ENCODE measurements around the gene DLX3.
"Not testable (repeated sequence)": the region's sequence is repeated elsewhere in the genome, so short reads cannot be mapped to it uniquely, and the experiment has no call there.

DLX3 gene

DNA sequence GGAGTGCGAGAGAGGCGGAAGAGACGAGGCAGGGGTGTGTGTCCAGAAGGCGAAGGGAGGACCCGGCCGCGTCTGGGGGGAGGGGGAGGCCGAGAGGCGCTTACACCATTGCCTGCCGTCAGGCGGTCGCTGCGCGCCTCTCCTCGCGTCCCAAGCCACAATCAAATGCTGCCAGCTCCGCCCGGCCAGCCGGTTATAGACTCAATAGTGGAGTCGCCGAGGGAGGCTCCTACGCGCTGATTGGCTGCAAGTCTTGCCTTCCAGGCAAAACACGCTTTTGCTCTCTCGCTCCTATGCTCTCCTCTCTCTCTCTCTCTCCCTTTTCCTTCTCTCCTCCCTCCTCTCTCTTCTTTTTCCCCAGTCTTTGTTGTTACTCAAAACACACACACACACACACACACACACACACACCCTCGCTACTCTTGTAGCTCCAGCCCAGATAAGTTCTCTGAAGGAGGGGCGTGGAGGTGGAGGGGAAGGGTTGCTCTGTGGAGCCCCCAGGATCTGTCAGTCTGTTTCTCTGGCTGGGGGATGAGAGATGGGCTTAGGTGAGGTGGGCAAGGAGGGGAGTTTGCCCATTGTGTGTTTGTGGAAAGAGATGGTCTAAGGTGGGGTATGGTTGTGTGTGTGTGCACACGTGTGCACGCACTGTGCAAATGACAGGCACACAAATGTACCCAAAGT lies at the start of gene DLX3:
Gene DLX3 (minus strand): TSS at position 170 of the 684 bp plus-strand sequence. CDS start 226 bp downstream, outside the sequence.
- DNase-seq, result no peak

DNA sequence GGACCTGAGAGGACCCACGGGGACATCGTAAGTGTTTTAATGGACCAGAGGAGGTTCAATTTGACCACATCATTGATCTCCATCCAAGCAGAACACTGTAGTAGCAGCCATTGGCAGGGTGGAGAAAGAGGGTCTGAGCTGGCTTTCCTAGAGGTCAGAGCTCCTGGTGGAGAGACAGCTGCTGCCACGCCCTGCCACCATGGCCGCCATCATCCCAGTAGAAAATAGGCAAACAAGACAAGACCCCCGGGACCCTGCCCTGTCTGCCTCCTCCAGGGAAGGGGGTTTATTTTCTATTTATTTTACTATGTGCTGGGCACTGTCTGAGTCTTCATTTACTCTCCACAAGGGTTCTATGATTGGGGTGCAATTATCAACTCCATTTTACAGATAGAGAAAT lies 49.5 kb upstream of the DLX3 start:
- no peak for DNase-seq

- DNase-seq, result no peak
These were observed 48.5 kb upstream of the DLX3 start for GRCh38 chr17:50043290-50044148.

- no peak for DNase-seq
These were observed 47.2 kb upstream of the DLX3 start for GRCh38 chr17:50042211-50042610.

DNA sequence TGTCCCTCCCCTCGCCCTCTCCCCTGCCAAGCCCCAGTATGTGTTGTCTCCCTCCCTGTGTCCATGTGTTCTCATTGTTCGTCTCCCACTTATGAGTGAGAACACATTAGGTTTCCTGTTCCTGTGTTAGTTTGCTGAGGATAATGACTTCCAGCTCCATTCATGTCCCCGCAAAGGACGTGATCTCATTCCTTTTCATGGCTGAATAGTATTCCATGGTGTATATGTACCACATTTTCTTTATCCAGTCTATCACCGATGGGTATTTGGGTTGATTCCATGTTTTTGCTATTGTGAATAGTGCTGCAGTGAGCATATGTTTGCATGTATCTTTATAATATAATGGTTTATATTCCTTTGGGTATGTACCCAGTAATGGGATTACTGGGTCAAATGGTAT lies 45.5 kb upstream of the DLX3 start:
- DNase-seq, result not testable (repeated sequence)

- DNase-seq, result no peak
These were observed 44.0 kb upstream of the DLX3 start for GRCh38 chr17:50039058-50039457.

GRCh38 chr17:50037321-50038107 lies 42.5 kb upstream of the DLX3 start:
- DNase-seq, result no peak

GRCh38 chr17:50036455-50037261 lies 41.6 kb upstream of the DLX3 start:
- no peak for DNase-seq

DNA sequence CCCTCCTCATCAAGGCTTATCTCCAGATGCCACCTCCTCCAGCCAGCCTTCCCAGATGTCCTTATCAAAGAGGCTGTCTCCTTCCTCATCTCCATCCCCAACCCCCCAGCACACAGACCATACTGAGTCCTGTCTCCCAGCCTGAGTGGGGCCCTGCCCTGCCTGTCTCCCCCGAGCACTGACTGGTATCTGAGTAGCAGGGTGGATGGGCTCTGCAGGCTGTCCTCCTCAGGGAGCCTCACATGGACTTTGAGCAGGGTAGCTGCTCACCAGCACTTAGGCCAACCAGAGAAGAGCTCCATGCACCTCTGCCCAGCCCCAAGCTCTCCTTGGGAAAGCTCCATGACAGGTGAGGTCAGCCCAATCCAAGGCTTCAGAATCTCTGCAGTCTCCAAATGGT lies 40.9 kb upstream of the DLX3 start:
- no peak for DNase-seq

GRCh38 chr17:50035421-50035879 lies 40.4 kb upstream of the DLX3 start:
- no peak for DNase-seq

DNA sequence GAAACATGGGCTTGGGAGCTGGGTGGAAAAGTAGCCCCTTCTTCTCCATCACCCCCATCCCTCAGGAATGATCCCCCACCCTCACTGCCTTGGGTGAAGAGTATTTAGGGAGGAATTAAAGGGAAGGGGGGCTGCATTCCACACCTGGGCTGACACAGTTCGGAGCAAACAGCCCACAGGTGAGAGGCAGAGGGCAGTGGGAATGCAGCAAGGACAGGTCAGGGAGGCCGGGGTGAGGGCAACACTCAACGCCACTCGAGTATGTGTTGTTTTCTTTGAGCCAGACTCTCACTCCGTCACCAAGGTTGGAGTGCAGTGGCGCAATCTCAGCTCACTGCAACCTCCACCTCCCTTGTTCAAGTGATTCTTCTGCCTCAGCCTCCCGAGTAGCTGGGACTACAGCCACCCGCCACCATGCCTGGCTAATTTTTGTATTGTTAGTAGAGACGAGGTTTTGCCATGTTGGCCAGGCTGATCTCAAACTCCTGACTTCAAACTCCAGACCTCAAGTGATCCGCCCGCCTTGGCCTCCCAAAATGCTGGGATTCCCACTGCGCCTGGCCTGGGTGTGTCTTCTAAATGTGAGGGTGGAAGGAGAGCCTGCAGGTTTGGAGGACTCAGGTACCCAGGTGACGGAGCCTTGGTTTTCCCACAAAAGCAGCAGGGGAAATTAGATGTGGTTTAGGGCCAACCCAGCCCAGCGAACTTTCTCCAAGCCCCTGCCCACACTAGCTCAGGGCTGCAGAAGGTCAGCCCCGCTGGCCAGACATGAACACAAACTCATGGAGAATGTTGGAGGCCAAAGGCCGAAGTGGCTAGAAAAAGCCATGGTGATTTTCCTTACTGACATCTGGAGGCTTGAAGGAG lies 39.7 kb upstream of the DLX3 start:
- no peak for DNase-seq

GRCh38 chr17:50033316-50033715 lies 38.3 kb upstream of the DLX3 start:
- no peak for DNase-seq

DNA sequence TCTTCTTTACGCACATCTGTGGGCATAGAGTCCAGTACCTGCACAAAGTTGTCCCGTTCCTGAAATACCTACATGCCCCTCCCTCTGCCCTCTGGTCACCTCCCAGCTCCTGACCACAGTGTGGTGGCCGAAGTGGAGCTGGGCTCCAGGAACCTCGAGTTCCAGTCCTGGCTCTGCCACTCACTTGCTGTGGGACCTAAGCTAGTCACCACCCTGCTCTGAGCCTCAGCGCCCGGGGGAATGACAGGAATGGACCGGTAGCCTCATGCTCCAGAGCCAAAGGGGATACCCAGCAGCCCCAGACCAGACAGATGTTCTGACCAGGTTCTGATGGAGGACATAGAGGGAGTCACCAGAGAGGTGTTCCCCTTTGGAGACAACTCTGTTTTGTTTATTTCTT lies 34.2 kb upstream of the DLX3 start:
- DNase-seq, result no peak

DNA sequence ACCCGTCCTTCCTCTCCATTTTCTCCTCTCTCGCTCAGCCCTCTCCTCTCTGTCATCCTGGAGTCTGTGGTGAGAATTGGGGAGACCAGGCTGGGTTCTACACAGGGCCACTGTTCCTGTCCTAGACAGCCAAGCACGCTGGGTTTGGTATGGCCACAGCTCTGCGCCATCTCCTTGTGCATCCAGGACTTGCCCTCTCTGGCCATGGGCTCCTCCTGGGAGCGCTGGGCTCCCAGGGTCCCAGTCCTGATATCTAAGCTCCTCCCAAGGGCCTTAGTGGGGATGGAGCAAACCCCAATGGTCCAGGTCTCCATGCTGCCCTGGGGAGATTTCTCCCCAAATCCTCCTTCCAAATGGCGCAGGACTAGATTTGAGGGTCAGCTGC lies 33.7 kb upstream of the DLX3 start:
- no peak for DNase-seq

GRCh38 chr17:50027881-50028735 lies 33.1 kb upstream of the DLX3 start:
- no peak for DNase-seq

DNA sequence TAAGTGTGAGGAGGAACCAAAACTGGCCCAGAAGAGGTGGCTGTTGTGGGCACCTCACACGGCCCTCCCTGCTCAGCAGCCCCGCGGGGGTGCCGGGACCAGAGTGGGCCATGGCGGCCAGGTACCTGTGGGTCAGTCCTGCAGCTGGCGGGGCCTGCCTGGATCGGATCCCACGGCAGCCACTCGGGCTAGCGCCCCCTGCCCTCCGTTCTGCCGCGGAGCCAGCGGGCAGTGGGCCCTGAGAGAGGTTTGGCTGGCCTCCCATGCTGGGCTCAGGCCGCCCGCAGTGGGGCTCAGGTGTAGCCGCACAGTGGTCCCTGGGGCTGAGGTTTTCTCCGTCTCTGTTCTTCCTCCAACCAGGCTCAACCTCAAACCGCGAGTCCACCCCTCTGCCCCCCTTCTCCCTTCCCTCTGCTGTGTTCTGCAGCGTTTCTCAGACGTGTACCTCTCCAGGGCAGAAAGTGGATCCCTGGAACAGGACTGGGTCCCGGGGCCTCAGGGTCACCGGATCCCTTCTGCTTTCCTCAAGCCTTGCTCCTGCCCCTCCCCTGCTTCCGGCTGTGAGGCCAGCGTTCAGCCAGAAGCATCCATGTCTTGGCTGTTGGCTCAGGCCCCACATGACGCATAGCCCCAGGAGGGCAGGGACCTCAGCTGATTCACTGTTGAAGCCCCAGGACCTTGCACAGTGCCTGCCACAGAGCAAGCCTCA lies 32.3 kb upstream of the DLX3 start:
- no peak for DNase-seq

DNA sequence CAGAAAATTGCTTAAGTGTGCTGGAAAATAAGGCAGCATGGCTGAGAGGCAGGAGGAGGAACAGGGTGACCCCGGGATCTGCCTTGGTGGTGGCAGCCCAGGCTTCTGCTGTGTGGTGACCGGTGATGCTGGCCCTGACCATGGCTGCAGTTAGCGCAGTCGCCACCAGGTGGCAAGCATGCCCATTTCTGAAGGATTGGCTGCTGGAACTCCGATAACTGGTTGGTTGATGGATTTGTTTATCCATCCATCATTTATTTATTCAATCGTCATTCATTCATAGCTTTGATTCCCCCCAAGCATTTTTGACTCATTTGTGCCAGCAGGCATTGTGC lies 31.8 kb upstream of the DLX3 start:
- peak; percentile 26 to 51 for DNase-seq

- no peak for DNase-seq
These were observed 31.1 kb upstream of the DLX3 start for GRCh38 chr17:50026046-50026675.

GRCh38 chr17:50024808-50025207 lies 29.8 kb upstream of the DLX3 start:
- no peak for DNase-seq
